ENCODE measurements around the gene DDR2.

The DDR2 gene

DNA sequence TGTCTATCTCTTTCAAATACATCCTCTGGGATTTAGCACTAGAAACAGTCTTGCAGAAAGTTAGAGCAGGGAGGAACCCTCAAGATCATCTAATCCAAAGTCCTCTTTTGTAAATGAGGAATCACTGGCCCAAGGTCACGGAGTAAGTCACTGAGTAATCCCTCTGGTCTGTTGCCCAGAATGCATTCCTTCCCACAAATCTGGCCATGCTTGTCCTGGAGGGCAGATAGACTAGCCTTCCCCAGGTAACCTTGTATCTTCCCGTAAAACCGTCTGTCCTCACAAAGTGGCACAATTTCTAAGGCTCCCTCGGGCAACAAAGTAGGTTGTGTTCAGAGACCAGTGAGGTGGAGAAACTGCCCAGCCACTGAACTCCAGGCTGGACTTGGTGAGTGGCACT lies 46.2 kb downstream of the DDR2 start:
- TF ChIP-seq, protein P1, sequence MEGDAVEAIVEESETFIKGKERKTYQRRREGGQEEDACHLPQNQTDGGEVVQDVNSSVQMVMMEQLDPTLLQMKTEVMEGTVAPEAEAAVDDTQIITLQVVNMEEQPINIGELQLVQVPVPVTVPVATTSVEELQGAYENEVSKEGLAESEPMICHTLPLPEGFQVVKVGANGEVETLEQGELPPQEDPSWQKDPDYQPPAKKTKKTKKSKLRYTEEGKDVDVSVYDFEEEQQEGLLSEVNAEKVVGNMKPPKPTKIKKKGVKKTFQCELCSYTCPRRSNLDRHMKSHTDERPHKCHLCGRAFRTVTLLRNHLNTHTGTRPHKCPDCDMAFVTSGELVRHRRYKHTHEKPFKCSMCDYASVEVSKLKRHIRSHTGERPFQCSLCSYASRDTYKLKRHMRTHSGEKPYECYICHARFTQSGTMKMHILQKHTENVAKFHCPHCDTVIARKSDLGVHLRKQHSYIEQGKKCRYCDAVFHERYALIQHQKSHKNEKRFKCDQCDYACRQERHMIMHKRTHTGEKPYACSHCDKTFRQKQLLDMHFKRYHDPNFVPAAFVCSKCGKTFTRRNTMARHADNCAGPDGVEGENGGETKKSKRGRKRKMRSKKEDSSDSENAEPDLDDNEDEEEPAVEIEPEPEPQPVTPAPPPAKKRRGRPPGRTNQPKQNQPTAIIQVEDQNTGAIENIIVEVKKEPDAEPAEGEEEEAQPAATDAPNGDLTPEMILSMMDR (IDR thresholded peaks at IDR 0.05; ENCODE audit: extremely low read depth, missing control alignments): no peak
- DNase-seq (ENCODE audit: low spot score): no peak

DNA sequence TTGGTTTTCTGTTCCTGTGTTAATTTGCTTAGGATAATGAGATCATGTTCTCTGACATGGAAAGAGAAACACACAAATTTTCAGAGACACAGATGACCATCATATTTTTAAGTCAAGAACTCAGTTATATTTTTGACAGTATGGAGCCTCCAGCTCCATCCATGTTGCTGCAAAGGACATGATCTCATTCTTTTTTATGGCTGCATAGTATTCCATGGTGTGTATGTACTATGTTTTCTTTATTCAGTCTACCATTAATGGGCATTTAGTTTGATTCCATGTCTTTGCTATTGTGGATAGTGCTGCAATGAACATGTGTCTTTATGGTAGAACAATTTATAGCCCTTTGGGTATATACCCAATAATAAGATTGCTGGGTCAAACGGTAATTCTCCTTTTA lies 47.0 kb downstream of the DDR2 start:
- DNase-seq (ENCODE audit: low spot score): no peak
- TF ChIP-seq, protein P1 (IDR thresholded peaks at IDR 0.05; ENCODE audit: extremely low read depth, missing control alignments): no peak

DNA sequence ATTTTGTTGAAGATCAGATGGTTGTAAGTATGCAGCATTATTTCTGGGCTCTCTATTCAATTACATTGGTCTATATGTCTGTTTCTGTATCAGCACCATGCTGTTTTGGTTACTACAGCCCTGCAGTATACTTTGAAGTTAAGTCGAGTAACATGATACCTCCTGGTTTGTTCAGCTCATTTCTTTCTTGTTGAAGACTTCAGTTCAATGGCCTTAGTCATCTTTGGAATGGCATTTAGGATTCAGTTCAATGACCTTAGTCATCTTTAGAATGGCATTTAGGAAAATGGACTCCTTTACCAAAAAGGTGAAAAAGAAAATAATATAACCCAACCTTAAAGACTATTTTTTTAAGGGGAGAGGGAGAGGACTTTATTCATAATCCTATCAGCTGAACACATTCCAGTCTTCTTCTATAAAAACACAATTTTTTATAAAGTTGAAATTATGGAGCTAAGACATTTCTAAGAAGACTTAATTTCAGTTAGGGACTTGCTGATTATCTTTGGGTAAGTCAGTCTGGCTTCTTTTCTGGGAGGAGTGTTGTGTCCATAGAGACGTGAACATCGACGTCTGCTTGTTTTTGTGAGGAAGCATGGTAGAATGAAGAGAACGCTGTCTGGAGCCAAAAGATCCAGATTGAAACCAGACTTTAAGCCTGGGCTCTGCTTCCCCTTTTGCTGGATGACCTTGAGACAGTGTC lies 48.3 kb downstream of the DDR2 start:
- TF ChIP-seq, protein P1 (IDR thresholded peaks at IDR 0.05; ENCODE audit: extremely low read depth, missing control alignments): no peak
- no peak for DNase-seq (ENCODE audit: low spot score)

DNA sequence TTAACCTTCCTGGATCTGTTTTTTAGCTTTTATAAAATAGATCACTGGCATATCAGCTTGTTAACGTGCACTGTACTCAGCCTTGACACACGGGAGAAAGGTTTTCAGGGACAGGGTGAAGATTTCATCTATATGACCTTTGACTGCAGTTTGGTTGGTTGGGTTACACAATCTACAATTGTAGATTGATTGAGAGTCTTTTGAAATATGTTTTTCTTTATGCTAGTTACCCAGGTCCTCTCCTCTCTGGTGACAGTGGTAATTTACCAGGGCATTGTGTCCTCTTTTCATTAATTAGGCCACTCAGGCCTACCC lies 48.8 kb downstream of the DDR2 start:
- DNase-seq (ENCODE audit: low spot score): no peak
- TF ChIP-seq, protein P1 (IDR thresholded peaks at IDR 0.05; ENCODE audit: extremely low read depth, missing control alignments): no peak

DNA sequence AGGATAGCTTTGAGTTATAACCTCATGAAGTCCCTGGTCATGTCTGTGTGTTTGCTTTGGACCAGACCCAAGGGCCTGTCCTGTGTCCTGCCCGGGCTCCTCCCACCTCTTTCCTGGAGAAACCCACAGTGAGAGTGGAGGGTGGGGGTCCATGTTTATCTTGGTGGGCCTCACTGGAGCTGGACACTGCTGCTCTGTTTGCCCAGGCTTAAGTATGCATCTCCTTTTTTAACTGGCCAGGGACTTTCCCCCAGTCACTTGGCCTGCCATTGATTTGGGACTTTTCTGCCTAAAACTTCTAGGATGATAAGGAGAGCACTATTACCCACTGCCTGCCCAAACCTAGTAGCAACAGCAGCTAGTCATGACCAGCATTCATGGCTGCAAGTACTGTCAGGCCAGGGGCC lies 49.8 kb downstream of the DDR2 start:
- no peak for DNase-seq (ENCODE audit: low spot score)
- TF ChIP-seq, protein P1 (IDR thresholded peaks at IDR 0.05; ENCODE audit: extremely low read depth, missing control alignments): no peak

DNA sequence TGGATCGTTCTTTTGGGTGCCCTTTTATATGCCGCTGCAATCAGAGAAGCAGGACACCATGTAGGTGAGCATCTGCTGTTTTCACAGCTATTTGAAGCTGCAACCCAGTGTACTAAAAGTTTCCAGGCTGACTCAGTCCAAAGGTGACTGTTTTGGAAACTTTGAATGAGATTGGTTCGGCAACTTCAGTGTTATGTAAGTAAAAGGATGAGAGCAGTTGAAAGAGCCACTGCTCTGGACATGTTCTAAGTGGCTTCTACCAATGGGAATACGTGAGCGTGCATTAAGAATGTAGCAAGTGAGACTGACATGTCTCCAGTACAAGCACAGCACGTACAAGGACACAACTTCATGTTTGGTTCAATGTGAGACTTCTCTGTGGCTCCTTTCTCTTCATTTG lies 55.6 kb downstream of the DDR2 start:
- no peak for DNase-seq (ENCODE audit: low spot score)
- TF ChIP-seq, protein P1 (IDR thresholded peaks at IDR 0.05; ENCODE audit: extremely low read depth, missing control alignments): no peak

DNA sequence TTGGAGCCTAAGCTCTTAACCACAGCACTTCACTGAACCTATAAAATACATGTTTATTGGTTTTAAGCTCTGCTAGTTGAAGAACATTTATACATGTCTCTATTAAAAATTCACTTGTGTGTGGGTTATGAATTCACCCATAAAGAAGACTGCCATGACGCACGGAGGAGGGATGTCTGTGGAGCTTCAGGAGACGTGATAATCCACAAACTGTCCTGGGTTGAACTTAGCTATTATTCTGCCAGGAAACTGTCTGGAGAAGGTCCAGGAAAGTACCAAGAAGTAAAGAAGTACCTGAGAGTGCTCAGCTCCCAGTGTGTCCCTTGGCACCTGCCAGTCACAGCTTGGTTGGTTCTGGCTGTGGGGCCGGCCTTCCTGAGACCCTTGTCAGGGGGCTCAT lies 56.3 kb downstream of the DDR2 start:
- TF ChIP-seq, protein P1 (IDR thresholded peaks at IDR 0.05; ENCODE audit: extremely low read depth, missing control alignments): no peak
- DNase-seq (ENCODE audit: low spot score): no peak
